IMR-90 (cell line): ENCODE results near the gene GPR21. TPM values are rescaled to one million over a fixed set of nuclear protein-coding genes. Genes with fewer than 3 reads are reported as not detected.

Experiments
- ATAC-seq: fragments of 200-7000 bp; cut with Tn5 transposase; 2 replicates; pipeline ENCODE4 v1.9.1; 2020; ENCODE audit warnings: low read depth, mild to moderate bottlenecking, moderate library complexity
- BruUV-seq: library from RNA; stranded (reverse); fragments of 400-500 nt; replicated peaks from 2 replicates; lab custom pipeline; 2021; lab: Mats Ljungman, UMichigan
- CTCF ChIA-PET: fragments of 300-600 bp; formaldehyde crosslinking; extraction: SDS; loops from one replicate; lab custom pipeline; 2021; ENCODE audit warnings: antibody characterized with exemption; lab: Yijun Ruan, JAX
- POLR2A ChIA-PET: fragments of 300-600 bp; sonication (Branson Sonifier 250); formaldehyde crosslinking; loops from one replicate; lab custom pipeline; 2022; ENCODE audit warnings: antibody characterized with exemption; ENCODE audit not compliant: unreplicated experiment; lab: Charles Lee
- DNase-seq: peaks from one replicate; pipeline ENCODE4 v3.0.0; 2013
- H2AFZ ChIP-seq: replicated peaks from 2 replicates; pipeline ENCODE3; 2013; ENCODE audit warnings: low read length, mild to moderate bottlenecking; ENCODE audit not compliant: poor library complexity
- H2AK5ac ChIP-seq: 2 replicates; pipeline ENCODE4 v1.6.1; 2013; ENCODE audit warnings: low read depth, low read length, inconsistent platforms
- H2AK9ac ChIP-seq: replicated peaks from 2 replicates; pipeline ENCODE3; 2013; ENCODE audit warnings: mild to moderate bottlenecking, low read depth, low read length, moderate library complexity; ENCODE audit not compliant: poor library complexity
- H2BK120ac ChIP-seq: 2 replicates; pipeline ENCODE4 v1.6.1; 2013; ENCODE audit warnings: low read depth, low read length, inconsistent platforms
- H2BK15ac ChIP-seq: 3 replicates; pipeline ENCODE4 v1.6.1; 2013; ENCODE audit warnings: low read depth, low read length, inconsistent platforms
- H2BK20ac ChIP-seq: 2 replicates; pipeline ENCODE4 v1.6.1; 2013; ENCODE audit warnings: low read depth, mild to moderate bottlenecking, inconsistent platforms, low read length, moderate library complexity
- H2BK5ac ChIP-seq: 2 replicates; pipeline ENCODE4 v1.6.1; 2013; ENCODE audit warnings: mild to moderate bottlenecking, low read depth, low read length, inconsistent platforms; ENCODE audit not compliant: poor library complexity, severe bottlenecking
- H3K14ac ChIP-seq: replicated peaks from 2 replicates; pipeline ENCODE4 v1.6.1; 2013; ENCODE audit warnings: low read depth, low read length, inconsistent platforms
- H3K18ac ChIP-seq: 2 replicates; pipeline ENCODE4 v1.6.1; 2013; ENCODE audit warnings: low read depth, low read length, control low read depth
- H3K23ac ChIP-seq: 2 replicates; pipeline ENCODE4 v1.6.1; 2013; ENCODE audit warnings: low read depth, low read length, inconsistent platforms
- H3K27ac ChIP-seq: 2 replicates; pipeline ENCODE4 v1.5.1; 2013; ENCODE audit warnings: mild to moderate bottlenecking, control low read depth, low read length; ENCODE audit not compliant: insufficient read depth
- H3K27me3 ChIP-seq: 2 replicates; pipeline ENCODE4 v1.6.1; 2013; ENCODE audit warnings: low read length; ENCODE audit not compliant: control insufficient read depth, insufficient read depth
- H3K36me3 ChIP-seq: 2 replicates; pipeline ENCODE4 v1.6.1; 2013; ENCODE audit warnings: low read length, mixed read lengths; ENCODE audit not compliant: control insufficient read depth, insufficient read depth
- H3K4ac ChIP-seq: 2 replicates; pipeline ENCODE4 v1.6.1; 2013; ENCODE audit warnings: low read depth, low read length, inconsistent platforms
- H3K4me1 ChIP-seq: 2 replicates; pipeline ENCODE4 v1.6.1; 2013; ENCODE audit warnings: low read length, mixed read lengths; ENCODE audit not compliant: control insufficient read depth, insufficient read depth
- H3K4me2 ChIP-seq: 2 replicates; pipeline ENCODE4 v1.6.1; 2013; ENCODE audit warnings: low read depth, mild to moderate bottlenecking, control low read depth, low read length, moderate library complexity
- H3K4me3 ChIP-seq: 2 replicates; pipeline ENCODE4 v1.5.1; 2013; ENCODE audit warnings: low read depth, mild to moderate bottlenecking, control low read depth, low read length, moderate library complexity; ENCODE audit not compliant: insufficient read depth
- H3K56ac ChIP-seq: 2 replicates; pipeline ENCODE4 v1.6.1; 2013; ENCODE audit warnings: low read length, inconsistent platforms; ENCODE audit not compliant: insufficient read depth; ENCODE audit errors: extremely low read depth
- H3K79me1 ChIP-seq, 2 experiments: 2 replicates each; pipeline ENCODE4 v1.6.1; 2013; ENCODE audit warnings: low read length in 2 of 2, inconsistent platforms in 1 of 2, low read depth in 1 of 2
- H3K9ac ChIP-seq: 2 replicates; pipeline ENCODE4 v1.6.1; 2013; ENCODE audit warnings: low read depth, low read length, control low read depth
- H3K9me1 ChIP-seq: 2 replicates; pipeline ENCODE4 v1.6.1; 2013; ENCODE audit warnings: low read length, inconsistent platforms; ENCODE audit not compliant: insufficient read depth
- H3K9me3 ChIP-seq: 2 replicates; pipeline ENCODE4 v1.6.1; 2013; ENCODE audit warnings: low read length; ENCODE audit not compliant: control insufficient read depth, insufficient read depth
- H4K20me1 ChIP-seq: 2 replicates; pipeline ENCODE4 v1.6.1; 2013; ENCODE audit warnings: low read length, inconsistent platforms; ENCODE audit not compliant: insufficient read depth
- H4K5ac ChIP-seq: 2 replicates; pipeline ENCODE4 v1.6.1; 2013; ENCODE audit warnings: mild to moderate bottlenecking, low read depth, low read length, control low read depth
- H4K8ac ChIP-seq, 2 experiments: 2 replicates each; pipeline ENCODE4 v1.6.1; 2013; ENCODE audit warnings: low read depth in 2 of 2, low read length in 2 of 2, control low read depth in 1 of 2, inconsistent platforms in 1 of 2
- H4K91ac ChIP-seq: 2 replicates; pipeline ENCODE4 v1.6.1; 2013; ENCODE audit warnings: low read depth, low read length, inconsistent platforms; ENCODE audit not compliant: insufficient read depth
- CEBPB ChIP-seq: IDR thresholded peaks from 2 replicates; pipeline ENCODE4 v1.6.1; 2012; ENCODE audit warnings: low read depth, low read length, improper control_type of control experiment
- CHD1 ChIP-seq: IDR thresholded peaks from 2 replicates; pipeline ENCODE4 v1.6.1; 2012; ENCODE audit warnings: low read depth, low read length, improper control_type of control experiment
- CTCF ChIP-seq: conservative IDR thresholded peaks from 2 replicates; pipeline ENCODE4 v1.5.1; 2012; ENCODE audit warnings: mild to moderate bottlenecking, low read depth, low read length, improper control_type of control experiment
- FOS ChIP-seq: fragments of 150-350 bp; IDR thresholded peaks from 2 replicates; pipeline ENCODE4 v1.6.1; 2016; ENCODE audit warnings: low read depth, low read length
- MAZ ChIP-seq: IDR thresholded peaks from 2 replicates; pipeline ENCODE4 v1.6.1; 2012; ENCODE audit warnings: low read depth, mild to moderate bottlenecking, low read length, improper control_type of control experiment, moderate library complexity, borderline replicate concordance
- POLR2A ChIP-seq: IDR thresholded peaks from 2 replicates; pipeline ENCODE4 v1.6.1; 2012; ENCODE audit warnings: mild to moderate bottlenecking, low read depth, low read length
- RAD21 ChIP-seq: IDR thresholded peaks from 2 replicates; pipeline ENCODE4 v1.6.1; 2012; ENCODE audit warnings: low read length, improper control_type of control experiment
- RCOR1 ChIP-seq: IDR thresholded peaks from 2 replicates; pipeline ENCODE4 v1.6.1; 2012; ENCODE audit warnings: mild to moderate bottlenecking, low read length, improper control_type of control experiment; ENCODE audit not compliant: insufficient replicate concordance
- SMC3 ChIP-seq: fragments of 150-350 bp; IDR thresholded peaks from 2 replicates; pipeline ENCODE4 v1.6.1; 2016; ENCODE audit warnings: low read depth, mild to moderate bottlenecking, antibody characterized with exemption, low read length, moderate library complexity
- USF2 ChIP-seq: fragments of 150-350 bp; IDR thresholded peaks from 2 replicates; pipeline ENCODE4 v1.6.1; 2017; ENCODE audit warnings: mild to moderate bottlenecking, antibody characterized with exemption, low read length, low read depth
- WGBS, 2 experiments: methylation state at CpG; one replicate each; pipeline versions ENCODE4 v1.1.5 to v1.1.7; 2013; ENCODE audit warnings: missing lambda C conversion rate in 2 of 2; ENCODE audit not compliant: insufficient read length in 1 of 2; ENCODE audit errors: extremely low coverage in 2 of 2; 5-methylcytosine and 5-hydroxymethylcytosine counted together
- dilution Hi-C: fragments of 300-500 bp; cut with HindIII; formaldehyde crosslinking; loops from one replicate; pipeline ENCODE4 v1.14.3; 2018; ENCODE audit warnings: low sequenced_read_pairs; ENCODE audit not compliant: unreplicated experiment
- in situ Hi-C: fragments of 300-500 bp; cut with MboI; formaldehyde crosslinking; loops from 3 replicates; pipeline ENCODE4 v1.14.3; 2019; ENCODE audit warnings: low sequenced_read_pairs, inconsistent platforms, mixed read lengths
- intact Hi-C: fragments of 100-400 bp; cut with micrococcal nuclease; formaldehyde crosslinking; loops from 2 replicates; pipeline ENCODE4 v1.10.0; 2022
- polyA plus RNA-seq, 3 experiments: library from polyadenylated mRNA; depleted of rRNA; stranded (reverse); fragments of >200 nt; gene quantifications; 2 replicates each; pipeline ENCODE4 v1.2.3, GENCODE V29; 2012; ENCODE audit warnings: low replicate concordance in 1 of 3
- total RNA-seq: library from RNA; depleted of rRNA; stranded (reverse); fragments of >200 nt; gene quantifications from 2 replicates; pipeline ENCODE4 v1.2.3, GENCODE V29; 2012

Gene GPR21
- total and polyA plus RNA-seq, 2 of the 4 experiments (the other 2 are of a cell fraction): 0.90 TPM; not detected in 1

GRCh38 chr9:122991370-122991830 lies 42.1 kb upstream of the GPR21 start (continued):
- peak; percentile 43; the same call in 1 of the 2 replicates for TF ChIP-seq CEBPB

- no CpG with 5 or more reads among the region's 1 CpG for WGBS, 2 experiments
- CTCF ChIA-PET: interaction anchor here (0.6 kb wide), 1 partner anchor 12 kb away, joined by 3 read pairs; no protein-coding TSS in a partner anchor
- BruUV-seq: no TSS peak
Measured at GRCh38 chr9:122996586-122996985, 36.9 kb upstream of the GPR21 start.

More at GRCh38 chr9:122996586-122996985, 36.9 kb upstream of the GPR21 start:
- H3K4me2 ChIP-seq: no peak overlapping the region
- H3K9ac ChIP-seq: no peak overlapping the region
- no peak overlapping the region for H3K27ac ChIP-seq
- POLR2A ChIA-PET: interaction anchor here (0.6 kb wide), 1 partner anchor 1557 kb away, joined by 3 read pairs; no protein-coding TSS in a partner anchor
- ATAC-seq (no peak), DNase-seq (no peak)
- peaks cover 3 to 13% of the 10 kb centered on the region in 2 experiments; a peak in 3 of 4 replicates for H3K79me1 ChIP-seq
- H3K56ac ChIP-seq: no peak overlapping the region
- no peaks in the 10 kb centered on the region for H3K4me1 ChIP-seq
- in situ Hi-C loops (no loop called here), intact Hi-C loops (no loop called here), dilution Hi-C loops (loop anchor here (25.0 kb wide), 1 partner anchor 109 kb away; no protein-coding TSS in a partner anchor)
- H3K4ac ChIP-seq: no peak overlapping the region
- no peak overlapping the region for H2BK15ac ChIP-seq
- H2AK9ac ChIP-seq: no peak overlapping the region
- H4K91ac ChIP-seq: no peak overlapping the region
- H2AFZ ChIP-seq: no peak overlapping the region
- H4K8ac ChIP-seq: no peak overlapping the region
- no peaks in the 10 kb centered on the region for H3K9me3 ChIP-seq
- H3K4me3 ChIP-seq: no peak overlapping the region
- no peak overlapping the region for H3K23ac ChIP-seq
- no peak overlapping the region for H3K18ac ChIP-seq
- no peak overlapping the region for H2AK5ac ChIP-seq
- peaks cover 9% of the 10 kb centered on the region for H3K36me3 ChIP-seq
- no peak overlapping the region for H3K14ac ChIP-seq
- no peak for TF ChIP-seq CHD1
- no peak for TF ChIP-seq POLR2A
- no peak for TF ChIP-seq SMC3
- no peak for TF ChIP-seq MAZ
- TF ChIP-seq CTCF: no peak
- no peak for TF ChIP-seq RAD21
- TF ChIP-seq FOS: no peak
- no peak for TF ChIP-seq USF2
- TF ChIP-seq RCOR1: no peak
- no peak overlapping the region for H2BK20ac ChIP-seq
- H4K5ac ChIP-seq: no peak overlapping the region
- H4K20me1 ChIP-seq: peaks cover 2% of the 10 kb centered on the region; the same call in 1 of the 2 replicates
- no peaks in the 10 kb centered on the region for H3K27me3 ChIP-seq
- no peak overlapping the region for H2BK5ac ChIP-seq
- no peak overlapping the region for H2BK120ac ChIP-seq
- H3K9me1 ChIP-seq: no peaks in the 10 kb centered on the region
